NT2/D1 (cell line): ENCODE results near the gene COQ10B.
"Not testable (repeated sequence)": the region's sequence is repeated elsewhere in the genome, so short reads cannot be mapped to it uniquely, and the experiment has no call there.

ENCODE experiments used
- DNase-seq: peaks from one replicate; pipeline ENCODE4 v3.0.0-alpha.2; 2011; ENCODE audit warnings: low read depth, low spot score
- H3K27me3 ChIP-seq: 2 replicates; pipeline ENCODE4 v1.6.0; 2011; ENCODE audit warnings: mild to moderate bottlenecking; ENCODE audit not compliant: insufficient read length, insufficient read depth
- H3K36me3 ChIP-seq: 2 replicates; pipeline ENCODE4 v1.6.1; 2011; ENCODE audit warnings: mild to moderate bottlenecking, low read length, mixed read lengths; ENCODE audit not compliant: insufficient read depth, insufficient read length
- H3K4me1 ChIP-seq: 2 replicates; pipeline ENCODE4 v1.5.1; 2011; ENCODE audit not compliant: insufficient read depth, insufficient read length
- H3K4me3 ChIP-seq: 2 replicates; pipeline ENCODE4 v1.5.1; 2011; ENCODE audit warnings: low read depth; ENCODE audit not compliant: insufficient read length
- H3K9ac ChIP-seq: 2 replicates; pipeline ENCODE4 v1.6.0; 2011; ENCODE audit warnings: low read depth; ENCODE audit not compliant: insufficient read length
- H3K9me3 ChIP-seq: 2 replicates; pipeline ENCODE4 v1.5.1; 2011; ENCODE audit warnings: mild to moderate bottlenecking, low read length; ENCODE audit not compliant: insufficient read depth
- SUZ12 ChIP-seq: IDR thresholded peaks from 2 replicates; pipeline ENCODE4 v1.6.1; 2011; ENCODE audit not compliant: insufficient read length, insufficient read depth; ENCODE audit errors: extremely low read depth
- YY1 ChIP-seq: IDR thresholded peaks from 2 replicates; pipeline ENCODE4 v1.6.1; 2011; ENCODE audit not compliant: insufficient read length, insufficient read depth
- ZNF274 ChIP-seq: IDR thresholded peaks from 2 replicates; pipeline ENCODE4 v1.6.1; 2011; ENCODE audit warnings: mild to moderate bottlenecking, low read depth, low read length

The COQ10B gene

DNA sequence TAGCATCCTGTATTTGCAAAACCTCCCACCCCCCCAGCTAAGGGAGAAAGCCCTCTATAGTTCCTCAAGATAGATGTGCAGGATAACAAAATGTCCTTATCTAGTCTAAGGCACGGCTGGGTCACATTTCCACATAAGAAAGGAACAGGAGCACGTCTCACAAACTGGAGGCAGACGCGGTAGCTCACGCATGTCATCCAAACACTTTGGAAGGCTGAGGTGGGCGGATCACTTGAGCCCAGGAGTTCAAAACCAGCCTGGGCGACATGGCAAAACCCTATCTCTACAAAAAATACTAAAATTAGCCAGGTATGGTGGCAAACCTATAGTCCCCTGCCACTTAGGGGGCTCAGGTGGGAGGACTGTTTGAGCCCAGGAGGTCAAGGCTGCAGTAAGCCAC, 27.8 kb upstream of the COQ10B start:
- peaks cover 68% of the 10 kb centered on the region for H3K36me3 ChIP-seq
- H3K9me3 ChIP-seq = no peaks in the 10 kb centered on the region
- H3K4me1 ChIP-seq = no peaks in the 10 kb centered on the region
- no peak overlapping the region for H3K4me3 ChIP-seq
- TF ChIP-seq ZNF274 (no peak), SUZ12 (no peak), YY1 (no peak)
- no peak overlapping the region for H3K9ac ChIP-seq
- no peak for DNase-seq
- H3K27me3 ChIP-seq = no peaks in the 10 kb centered on the region

GRCh38 chr2:197426723-197427603, 26.4 kb upstream of the COQ10B start:
- no peaks in the 10 kb centered on the region for H3K27me3 ChIP-seq
- TF ChIP-seq ZNF274 (no peak), SUZ12 (no peak), YY1 (no peak)
- peaks cover 58% of the 10 kb centered on the region for H3K36me3 ChIP-seq
- no peaks in the 10 kb centered on the region for H3K9me3 ChIP-seq
- H3K9ac ChIP-seq = no peak overlapping the region
- no peaks in the 10 kb centered on the region for H3K4me1 ChIP-seq
- H3K4me3 ChIP-seq = no peak overlapping the region
- no peak for DNase-seq

DNA sequence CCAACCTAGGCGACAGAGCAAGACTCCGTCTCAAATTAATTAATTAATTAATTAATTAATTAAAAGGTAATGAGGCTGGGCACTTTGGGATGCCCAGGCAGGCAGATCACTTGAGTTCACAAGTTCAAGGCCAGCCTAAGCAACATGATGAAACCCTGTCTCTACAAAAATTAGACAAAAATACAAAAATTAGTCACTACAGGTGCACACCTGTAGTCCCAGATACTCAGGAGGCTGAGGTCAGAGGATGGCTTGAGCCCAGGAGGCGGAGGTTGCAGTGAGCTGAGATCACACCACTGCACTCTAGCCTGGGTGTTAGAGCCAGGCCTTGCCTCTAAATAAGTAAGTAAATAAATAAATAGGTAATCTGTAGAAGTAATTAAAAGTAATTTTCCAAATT, 25.4 kb upstream of the COQ10B start:
- Histone ChIP-seq H3K36me3 (peaks cover 50% of the 10 kb centered on the region), H3K4me1 (peaks cover 2% of the 10 kb centered on the region)

GRCh38 chr2:197431858-197432257, 21.5 kb upstream of the COQ10B start:
- no peak for DNase-seq
- TF ChIP-seq YY1 (no peak), SUZ12 (no peak), ZNF274 (no peak)
- Histone ChIP-seq H3K4me1 (peaks cover 2% of the 10 kb centered on the region), H3K27me3 (no peaks in the 10 kb centered on the region), H3K9ac (no peak overlapping the region), H3K36me3 (peaks cover 27% of the 10 kb centered on the region), H3K4me3 (no peak overlapping the region), H3K9me3 (no peaks in the 10 kb centered on the region)

More for the DNA sequence above, 25.4 kb upstream of the COQ10B start:
- H3K4me3 ChIP-seq = no peak overlapping the region
- TF ChIP-seq ZNF274 (no peak), SUZ12 (no peak), YY1 (no peak)
- no peaks in the 10 kb centered on the region for H3K27me3 ChIP-seq
- H3K9me3 ChIP-seq = no peaks in the 10 kb centered on the region
- DNase-seq = no peak
- H3K9ac ChIP-seq = no peak overlapping the region

GRCh38 chr2:197432527-197432926, 20.8 kb upstream of the COQ10B start:
- H3K27me3 ChIP-seq, H3K4me1 ChIP-seq, DNase-seq, H3K9me3 ChIP-seq, H3K4me3 ChIP-seq, H3K9ac ChIP-seq: not testable (repeated sequence)
- H3K36me3 ChIP-seq = peaks cover 27% of the 10 kb centered on the region

DNA sequence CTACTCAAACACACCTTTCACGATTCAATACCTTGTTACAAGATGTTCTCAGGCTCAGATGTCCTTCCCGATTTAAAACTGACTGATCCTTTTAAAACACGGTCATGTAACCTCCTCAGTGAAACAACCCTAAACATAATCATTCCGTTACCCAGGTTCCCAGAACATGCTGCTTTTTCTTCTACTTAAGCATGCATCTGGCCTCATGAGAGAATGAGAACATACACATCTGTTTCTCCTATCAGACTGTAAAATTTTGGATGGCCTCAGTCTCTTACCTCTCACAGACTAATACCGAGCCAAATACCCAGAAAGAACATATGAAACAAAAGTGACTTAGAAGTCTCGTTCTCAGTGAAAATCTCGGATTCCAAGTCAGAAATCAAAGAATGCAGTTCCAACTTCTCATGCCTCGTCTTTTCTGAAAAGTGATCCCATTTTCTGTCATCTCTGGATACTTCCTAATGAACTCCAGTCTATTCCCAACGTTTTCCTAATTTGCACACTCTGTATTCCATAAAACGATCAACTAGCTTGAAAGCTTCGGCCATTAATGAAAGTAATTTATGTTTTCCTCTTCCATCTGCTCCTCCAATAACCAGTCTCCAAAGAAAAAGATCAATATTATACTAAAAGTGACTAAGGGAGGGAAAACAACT, 19.4 kb upstream of the COQ10B start:
- Histone ChIP-seq H3K27me3 (no peaks in the 10 kb centered on the region), H3K9me3 (no peaks in the 10 kb centered on the region), H3K36me3 (peaks cover 16% of the 10 kb centered on the region), H3K9ac (peak overlapping the region; percentile 96), H3K4me3 (peak overlapping the region; percentile 92), H3K4me1 (peaks cover 2% of the 10 kb centered on the region)
- no peak for TF ChIP-seq ZNF274
- TF ChIP-seq YY1 = no peak
- no peak for TF ChIP-seq SUZ12
- DNase-seq = no peak

DNA sequence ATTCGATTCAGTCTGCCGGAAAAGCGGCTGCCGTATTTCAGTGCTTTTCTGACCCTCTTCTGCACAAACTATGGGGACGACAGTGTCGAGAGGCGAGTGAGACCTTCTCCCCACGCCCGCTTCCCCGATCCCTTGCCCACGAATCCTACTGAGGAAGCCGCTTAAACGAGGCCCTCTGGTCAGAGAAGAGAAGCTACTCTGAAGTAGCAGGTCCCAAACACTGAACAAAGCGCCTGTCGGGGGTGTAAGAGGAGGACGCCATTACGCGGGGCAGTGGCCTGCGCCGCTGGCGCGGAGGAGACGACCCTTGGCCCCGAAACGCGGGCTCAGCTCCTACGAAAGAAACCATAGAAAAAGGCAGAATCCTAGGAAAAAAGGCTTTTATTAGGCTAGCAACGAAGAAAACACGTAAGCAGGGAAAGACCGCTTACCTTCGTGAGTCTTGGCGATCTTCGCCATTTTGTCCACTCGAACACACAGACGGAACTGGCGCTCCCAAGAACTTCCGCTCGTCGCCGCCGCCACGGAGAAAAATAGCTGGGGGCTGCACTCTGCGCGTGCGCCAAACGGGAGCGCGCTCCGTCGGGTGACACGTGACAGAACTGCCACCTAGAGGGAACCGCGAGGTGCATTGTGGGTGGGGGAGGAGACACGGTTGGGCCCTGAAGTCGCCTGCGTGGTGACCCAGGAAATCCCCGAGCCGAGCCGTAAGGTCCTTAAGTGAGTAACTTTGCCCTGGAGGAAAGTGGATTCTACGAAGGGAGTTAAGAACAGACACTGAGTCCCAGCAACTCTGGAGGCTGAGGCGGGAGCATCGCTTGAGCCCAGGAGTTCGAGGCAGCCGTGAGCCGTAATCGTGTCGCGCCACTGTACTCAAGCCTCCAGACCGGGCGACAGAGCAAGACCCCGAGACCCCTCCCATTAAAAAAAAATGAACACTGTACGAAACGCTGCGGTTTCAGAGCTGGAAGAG, 18.5 kb upstream of the COQ10B start, which contains the start of gene SF3B1:
Gene SF3B1, minus strand, starts transcription at position 488 of the 973 bp plus-strand sequence. Its CDS starts 29 bp downstream, at position 459.
- Histone ChIP-seq H3K27me3 (no peaks in the 10 kb centered on the region), H3K9me3 (no peaks in the 10 kb centered on the region), H3K4me1 (peaks cover 2% of the 10 kb centered on the region), H3K9ac (peak within 1 kb of the TSS; percentile 96), H3K36me3 (peaks cover 7% of the 10 kb centered on the region), H3K4me3 (peak within 1 kb of the TSS; percentile 92)
- TF ChIP-seq ZNF274 (no peak), YY1 (peak; percentile 85), SUZ12 (no peak)
- peak; percentile 97 for DNase-seq
